HG03442 (cell line): ENCODE results near the gene MTIF2.
A peak's percentile ranks its signal among the peaks of the same experiment; 100 is the strongest.
"Not testable (repeated sequence)": the region's sequence is repeated elsewhere in the genome, so short reads cannot be mapped to it uniquely, and the experiment has no call there.

Experiments used
- ATAC-seq: cut with Tn5 transposase; IDR thresholded peaks from one replicate; pipeline ENCODE4 v1.9.1; 2021; ENCODE audit warnings: mild to moderate bottlenecking, moderate library complexity; ENCODE audit not compliant: unreplicated experiment

Gene MTIF2

GRCh38 chr2:55268907-55269644 is at the start of gene MTIF2:
Gene MTIF2, minus strand, starts transcription at chr2:55269231. Its CDS starts 5,373 bp downstream, at chr2:55263858.
- peak; percentile 98 for ATAC-seq

- no peak for ATAC-seq
Observed at GRCh38 chr2:55314985-55315384, 46.0 kb upstream of the MTIF2 start.

GRCh38 chr2:55311444-55311870 is 42.4 kb upstream of the MTIF2 start:
- ATAC-seq, result peak; percentile 95

- no peak for ATAC-seq
Observed at GRCh38 chr2:55309446-55309845, 40.4 kb upstream of the MTIF2 start.

- peak; percentile 86 for ATAC-seq
Observed at GRCh38 chr2:55302241-55302640, 33.2 kb upstream of the MTIF2 start.

GRCh38 chr2:55301277-55301676 is 32.2 kb upstream of the MTIF2 start:
- peak; percentile 53 for ATAC-seq

GRCh38 chr2:55296393-55296792 is 27.4 kb upstream of the MTIF2 start:
- peak; percentile 51 for ATAC-seq

GRCh38 chr2:55283083-55283482 is 14.1 kb upstream of the MTIF2 start:
- ATAC-seq, result no peak

GRCh38 chr2:55282110-55282917 is 13.3 kb upstream of the MTIF2 start:
- peak; percentile 98 for ATAC-seq

GRCh38 chr2:55280851-55281546 is 12.0 kb upstream of the MTIF2 start:
- not testable (repeated sequence) for ATAC-seq

- ATAC-seq, result not testable (repeated sequence)
Observed at GRCh38 chr2:55279859-55280424, 10.9 kb upstream of the MTIF2 start.

- ATAC-seq, result not testable (repeated sequence)
Observed at GRCh38 chr2:55279214-55279835, 10.3 kb upstream of the MTIF2 start.

GRCh38 chr2:55277310-55277709 is 8.3 kb upstream of the MTIF2 start:
- no peak for ATAC-seq

GRCh38 chr2:55274346-55274745 is 5.3 kb upstream of the MTIF2 start:
- ATAC-seq, result not testable (repeated sequence)

GRCh38 chr2:55269645-55269990 is 587 bp upstream of the MTIF2 start:
- ATAC-seq, result no peak

GRCh38 chr2:55268288-55268906 is 634 bp downstream of the MTIF2 start:
- ATAC-seq, result no peak

GRCh38 chr2:55259586-55259985 is 9.4 kb downstream of the MTIF2 start:
- not testable (repeated sequence) for ATAC-seq

- ATAC-seq, result no peak
Observed at GRCh38 chr2:55252832-55253231, 16.2 kb downstream of the MTIF2 start.

- no peak for ATAC-seq
Observed at GRCh38 chr2:55247025-55247424, 22.0 kb downstream of the MTIF2 start.

- no peak for ATAC-seq
Observed at GRCh38 chr2:55245411-55245810, 23.6 kb downstream of the MTIF2 start.
